Measurements from ENCODE around the gene NOP14. TPM values are rescaled to one million over a fixed set of nuclear protein-coding genes. Genes with fewer than 3 reads are reported as not detected.

The NOP14 gene
- total and polyA plus RNA-seq, 8 donors: 11.7 to 68.7 (median 18.1) TPM

GRCh38 chr4:2905544-2905943, 57.7 kb downstream of the NOP14 start:
- Histone ChIP-seq H3K36me3 (peaks cover 46 to 98% (median 93%) of the 10 kb centered on the region in 4 donors), H3K27me3 (no peaks in the 10 kb centered on the region), H3K9me3 (no peaks in the 10 kb centered on the region), H3K4me1 (peaks cover 28 to 66% (median 51%) of the 10 kb centered on the region in 4 donors), H3K27ac (peak overlapping the region in 2 of 5 donors; percentile 10 to 33), H3K4me3 (no peak overlapping the region)
- TF ChIP-seq EP300 (IDR thresholded peaks at IDR 0.05) (no peak), POLR2A (IDR thresholded peaks at IDR 0.05) (no peak), POLR2AphosphoS5 (IDR thresholded peaks at IDR 0.05) (no peak)
- TF ChIP-seq, protein P1, sequence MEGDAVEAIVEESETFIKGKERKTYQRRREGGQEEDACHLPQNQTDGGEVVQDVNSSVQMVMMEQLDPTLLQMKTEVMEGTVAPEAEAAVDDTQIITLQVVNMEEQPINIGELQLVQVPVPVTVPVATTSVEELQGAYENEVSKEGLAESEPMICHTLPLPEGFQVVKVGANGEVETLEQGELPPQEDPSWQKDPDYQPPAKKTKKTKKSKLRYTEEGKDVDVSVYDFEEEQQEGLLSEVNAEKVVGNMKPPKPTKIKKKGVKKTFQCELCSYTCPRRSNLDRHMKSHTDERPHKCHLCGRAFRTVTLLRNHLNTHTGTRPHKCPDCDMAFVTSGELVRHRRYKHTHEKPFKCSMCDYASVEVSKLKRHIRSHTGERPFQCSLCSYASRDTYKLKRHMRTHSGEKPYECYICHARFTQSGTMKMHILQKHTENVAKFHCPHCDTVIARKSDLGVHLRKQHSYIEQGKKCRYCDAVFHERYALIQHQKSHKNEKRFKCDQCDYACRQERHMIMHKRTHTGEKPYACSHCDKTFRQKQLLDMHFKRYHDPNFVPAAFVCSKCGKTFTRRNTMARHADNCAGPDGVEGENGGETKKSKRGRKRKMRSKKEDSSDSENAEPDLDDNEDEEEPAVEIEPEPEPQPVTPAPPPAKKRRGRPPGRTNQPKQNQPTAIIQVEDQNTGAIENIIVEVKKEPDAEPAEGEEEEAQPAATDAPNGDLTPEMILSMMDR (IDR thresholded peaks at IDR 0.05): no peak
- DNase-seq: no peak
- intact Hi-C loops (cut with DNase I; ENCODE audit: low total_unique reads): no loop called here
- 88 to 92% (median 89%) methylated on average over 13 of the region's 13 CpGs for WGBS, 5 donors

GRCh38 chr4:2902126-2902525, 61.1 kb downstream of the NOP14 start:
- intact Hi-C loops (cut with DNase I; ENCODE audit: low total_unique reads): no loop called here
- peak overlapping the region in 2 of 5 donors; percentile 17 to 59 for H3K27ac ChIP-seq
- peaks cover 59 to 97% (median 93%) of the 10 kb centered on the region in 4 donors for H3K36me3 ChIP-seq
- H3K4me3 ChIP-seq: no peak overlapping the region
- peaks cover 23 to 44% (median 26%) of the 10 kb centered on the region in 4 donors for H3K4me1 ChIP-seq
- WGBS, 5 donors: 36 to 60% (median 43%) methylated on average over 2 of the region's 2 CpGs
- no peaks in the 10 kb centered on the region for H3K27me3 ChIP-seq
- DNase-seq: no peak
- no peaks in the 10 kb centered on the region for H3K9me3 ChIP-seq
- TF ChIP-seq, protein P1 (IDR thresholded peaks at IDR 0.05): no peak
- TF ChIP-seq EP300 (IDR thresholded peaks at IDR 0.05) (no peak), POLR2A (IDR thresholded peaks at IDR 0.05) (no peak), POLR2AphosphoS5 (IDR thresholded peaks at IDR 0.05) (no peak)

DNA sequence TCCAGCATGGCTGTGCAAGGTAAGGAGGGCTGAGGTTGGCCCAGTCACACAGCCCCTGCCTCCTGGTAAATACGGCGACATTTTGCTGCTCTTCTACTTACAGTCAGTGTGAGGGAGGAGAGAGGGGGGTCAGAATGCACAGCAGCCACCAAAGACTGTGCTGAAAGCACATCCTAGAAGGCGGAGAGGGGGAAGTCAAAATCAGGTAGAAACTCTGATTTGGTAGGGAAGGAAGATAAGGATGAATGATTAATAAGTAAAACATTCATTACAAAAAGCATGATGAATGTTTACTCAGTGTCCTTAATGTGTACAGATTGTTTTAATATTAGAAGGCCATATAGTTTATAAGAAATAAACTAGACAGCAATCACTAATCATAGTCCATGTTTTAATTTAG, 62.0 kb downstream of the NOP14 start:
- no peaks in the 10 kb centered on the region for H3K9me3 ChIP-seq
- peaks cover 14 to 35% (median 20%) of the 10 kb centered on the region in 4 donors for H3K4me1 ChIP-seq
- no peaks in the 10 kb centered on the region for H3K27me3 ChIP-seq
- WGBS, 5 donors: 39 to 70% (median 57%) methylated on average over 3 of the region's 3 CpGs
- H3K27ac ChIP-seq: peak overlapping the region in 3 of 5 donors; percentile 15 to 59 (median 59)
- H3K36me3 ChIP-seq: peaks cover 52 to 97% (median 93%) of the 10 kb centered on the region in 4 donors
- TF ChIP-seq POLR2A (IDR thresholded peaks at IDR 0.05): no peak
- TF ChIP-seq, protein P1 (IDR thresholded peaks at IDR 0.05): no peak
- TF ChIP-seq POLR2AphosphoS5 (IDR thresholded peaks at IDR 0.05): no peak
- DNase-seq: no peak
- intact Hi-C loops (cut with DNase I; ENCODE audit: low total_unique reads): no loop called here
- H3K4me3 ChIP-seq: no peak overlapping the region

- Histone ChIP-seq H3K4me1 (peaks cover 10 to 30% (median 16%) of the 10 kb centered on the region in 4 donors), H3K27ac (peak overlapping the region in 2 of 5 donors; percentile 15 to 59), H3K27me3 (no peaks in the 10 kb centered on the region), H3K9me3 (no peaks in the 10 kb centered on the region), H3K36me3 (peaks cover 52 to 97% (median 93%) of the 10 kb centered on the region in 4 donors), H3K4me3 (no peak overlapping the region)
- TF ChIP-seq EP300 (IDR thresholded peaks at IDR 0.05) (no peak), POLR2A (IDR thresholded peaks at IDR 0.05) (no peak), POLR2AphosphoS5 (IDR thresholded peaks at IDR 0.05) (no peak)
- TF ChIP-seq, protein P1 (IDR thresholded peaks at IDR 0.05): no peak
- intact Hi-C loops (cut with DNase I; ENCODE audit: low total_unique reads): no loop called here
- no peak for DNase-seq
- WGBS, 5 donors: 82 to 93% (median 91%) methylated on average over 6 of the region's 6 CpGs
These were observed 62.5 kb downstream of the NOP14 start for GRCh38 chr4:2900741-2901140.

Data from stomach (tissue), 9 donors.